ENCODE results near the gene ARHGEF28.
A peak's percentile ranks its signal among the peaks of the same experiment; 100 is the strongest.

The ARHGEF28 gene

GRCh38 chr5:73783828-73784227, 157.8 kb downstream of the ARHGEF28 start:
- DNase-seq, result no peak

DNA sequence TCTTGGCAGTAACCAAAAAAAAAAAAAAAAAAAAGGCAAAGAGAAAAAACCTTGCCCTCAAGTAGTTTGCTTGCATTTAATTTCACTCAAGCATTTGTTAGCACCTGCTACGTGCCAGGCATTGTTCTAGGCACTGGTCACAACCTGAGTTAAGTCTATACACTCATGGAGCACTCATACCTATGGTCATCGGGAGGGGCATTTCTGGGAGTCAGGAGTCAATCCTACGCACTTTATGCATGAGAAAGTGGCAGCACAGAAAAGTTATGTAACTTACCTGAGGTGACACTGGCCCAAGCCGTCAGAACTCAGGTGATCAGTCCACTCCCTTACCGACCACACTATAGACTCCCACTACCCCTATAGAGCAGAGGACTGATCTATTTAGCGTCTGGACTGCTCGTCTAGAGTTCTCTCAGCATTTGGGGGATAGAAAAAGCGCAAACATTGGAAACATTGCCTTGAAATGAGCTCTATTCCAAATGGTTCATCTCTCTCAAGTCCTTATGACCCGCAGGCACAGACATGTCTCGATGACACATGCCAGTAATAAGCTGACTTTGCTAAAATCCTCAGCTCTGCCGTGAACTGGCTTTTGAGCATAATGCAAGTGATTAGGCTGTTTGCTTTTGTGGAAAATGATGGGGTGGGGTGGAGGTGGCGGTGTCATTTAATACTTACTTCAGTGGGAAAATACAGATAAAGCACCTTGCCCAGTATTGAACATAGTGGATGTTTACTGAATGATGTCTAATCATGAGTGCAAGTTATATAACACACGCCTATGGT, 160.2 kb downstream of the ARHGEF28 start:
- DNase-seq, result no peak

GRCh38 chr5:73789851-73790281, 163.9 kb downstream of the ARHGEF28 start:
- no peak for DNase-seq

DNA sequence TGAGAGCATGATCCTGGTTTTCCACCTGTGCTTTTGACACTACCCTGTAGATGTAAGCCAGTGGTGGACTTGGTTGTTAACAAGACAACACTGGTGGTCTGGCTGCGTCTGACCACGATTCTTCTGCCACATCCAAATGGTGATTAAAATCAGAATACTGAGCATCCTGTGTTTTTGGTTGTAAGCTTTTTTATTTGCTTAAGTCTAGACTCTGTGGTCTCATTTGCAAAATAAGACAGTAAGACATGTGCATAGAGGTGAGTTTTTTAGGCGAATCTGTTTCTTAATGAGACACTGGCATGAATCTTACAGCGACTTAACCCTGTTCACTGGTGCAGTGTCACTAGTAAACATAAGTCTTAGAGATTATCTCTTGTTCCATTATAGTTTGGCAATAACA, 165.4 kb downstream of the ARHGEF28 start:
- no peak for DNase-seq

DNA sequence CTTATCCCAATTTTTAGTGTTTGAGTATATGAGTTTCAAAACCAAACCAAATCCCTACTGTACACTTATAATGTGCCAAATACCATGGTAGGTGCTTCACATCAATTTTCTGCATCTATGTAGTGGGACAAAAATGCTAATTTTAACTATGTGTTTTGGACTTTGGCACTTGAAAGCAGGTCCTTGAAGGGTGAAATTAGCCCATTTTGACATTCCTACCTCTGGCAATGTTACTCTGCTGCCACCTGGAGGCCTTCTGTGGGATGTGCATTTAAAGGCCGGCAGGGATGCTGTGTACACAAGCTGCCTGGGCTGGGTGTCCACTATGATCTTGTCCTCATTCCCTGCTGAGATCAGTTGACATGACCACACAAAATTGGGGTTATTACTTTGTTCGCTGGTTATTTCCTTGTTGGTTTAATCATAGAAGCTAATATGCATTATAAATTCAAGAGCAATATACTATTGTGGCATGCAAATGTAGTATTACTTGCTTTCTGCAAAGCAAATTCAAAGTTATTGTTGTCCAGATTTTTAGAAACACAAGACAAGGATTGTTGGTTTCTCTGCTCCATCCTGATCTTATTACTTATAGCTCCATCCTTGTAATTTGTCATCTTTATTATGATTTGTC, 166.8 kb downstream of the ARHGEF28 start:
- DNase-seq, result peak; percentile 61 to 67

GRCh38 chr5:73793911-73794310, 167.9 kb downstream of the ARHGEF28 start:
- DNase-seq, result no peak

- peak; percentile 25 to 31 for DNase-seq
These were observed 170.5 kb downstream of the ARHGEF28 start for GRCh38 chr5:73796164-73797131.

DNA sequence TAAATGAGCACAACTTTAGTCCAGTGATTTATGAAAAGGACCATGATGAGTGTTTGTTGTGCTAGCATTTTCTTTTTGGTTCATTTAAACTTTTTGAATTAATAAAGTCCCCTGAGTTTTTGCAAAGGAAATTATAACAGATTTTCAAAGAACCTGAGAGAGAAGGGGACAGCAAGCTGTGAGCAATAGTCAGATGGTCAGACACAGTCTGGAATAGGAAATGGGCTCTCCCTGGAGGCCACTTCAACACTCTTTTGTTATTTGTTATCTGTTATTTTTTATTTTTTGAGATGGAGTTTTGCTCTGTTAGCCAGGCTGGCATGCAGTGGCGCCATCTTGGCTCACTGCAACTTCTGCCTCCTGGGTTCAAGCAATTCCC, 171.1 kb downstream of the ARHGEF28 start:
- no peak for DNase-seq

DNA sequence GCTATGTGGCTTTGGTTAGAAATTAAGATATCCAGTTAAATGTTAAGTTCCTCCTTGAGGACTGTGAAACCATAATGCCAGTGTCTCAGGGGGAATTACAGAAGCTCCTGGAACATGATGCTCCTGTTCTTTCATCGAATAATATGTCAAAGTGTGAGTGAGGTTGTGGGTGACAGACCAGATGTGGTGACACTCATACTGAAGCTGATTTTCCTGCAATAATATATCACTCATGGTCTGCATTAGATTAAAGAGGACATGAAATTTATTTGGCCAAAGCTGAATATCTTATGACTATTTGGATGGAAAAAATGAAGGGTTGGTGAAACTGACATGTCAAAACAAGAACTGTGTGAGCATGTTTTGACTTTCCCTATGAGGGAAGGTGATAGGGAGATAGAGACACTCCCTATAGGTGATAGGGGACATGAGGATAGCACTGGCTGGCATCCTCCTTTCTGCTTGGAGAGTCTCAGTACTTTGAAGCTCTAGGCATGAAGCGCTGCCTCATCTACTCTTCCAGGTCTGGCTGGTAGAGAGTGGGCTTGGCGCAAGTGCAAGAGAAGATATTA, 173.5 kb downstream of the ARHGEF28 start:
- no peak for DNase-seq

- DNase-seq, result no peak
These were observed 175.7 kb downstream of the ARHGEF28 start for GRCh38 chr5:73801686-73802085.

GRCh38 chr5:73805449-73805848, 179.5 kb downstream of the ARHGEF28 start:
- no peak for DNase-seq

DNA sequence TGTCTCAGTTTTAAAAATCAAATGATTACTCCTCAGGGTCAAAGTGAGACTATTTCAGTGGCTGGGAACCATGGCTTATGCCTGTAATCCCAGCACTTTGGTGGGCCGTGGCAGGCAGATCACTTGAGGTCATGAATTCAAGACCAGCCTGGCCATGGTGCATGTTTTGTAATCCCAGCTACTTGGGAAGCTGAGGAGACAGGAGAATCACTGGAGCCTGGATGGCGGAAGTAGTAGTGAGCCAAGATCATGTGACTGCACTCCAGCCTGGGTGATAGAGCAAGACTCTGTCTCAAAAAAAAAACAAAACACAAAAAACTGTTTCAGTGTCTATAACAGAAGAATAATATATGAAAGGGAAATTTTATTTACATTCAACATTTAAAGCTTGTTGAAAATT, 182.9 kb downstream of the ARHGEF28 start:
- no peak for DNase-seq

GRCh38 chr5:73810429-73810828, 184.4 kb downstream of the ARHGEF28 start:
- DNase-seq, result no peak

- DNase-seq, result no peak
These were observed 186.5 kb downstream of the ARHGEF28 start for GRCh38 chr5:73812457-73812856.

- no peak for DNase-seq
These were observed 187.1 kb downstream of the ARHGEF28 start for GRCh38 chr5:73812962-73813588.

DNA sequence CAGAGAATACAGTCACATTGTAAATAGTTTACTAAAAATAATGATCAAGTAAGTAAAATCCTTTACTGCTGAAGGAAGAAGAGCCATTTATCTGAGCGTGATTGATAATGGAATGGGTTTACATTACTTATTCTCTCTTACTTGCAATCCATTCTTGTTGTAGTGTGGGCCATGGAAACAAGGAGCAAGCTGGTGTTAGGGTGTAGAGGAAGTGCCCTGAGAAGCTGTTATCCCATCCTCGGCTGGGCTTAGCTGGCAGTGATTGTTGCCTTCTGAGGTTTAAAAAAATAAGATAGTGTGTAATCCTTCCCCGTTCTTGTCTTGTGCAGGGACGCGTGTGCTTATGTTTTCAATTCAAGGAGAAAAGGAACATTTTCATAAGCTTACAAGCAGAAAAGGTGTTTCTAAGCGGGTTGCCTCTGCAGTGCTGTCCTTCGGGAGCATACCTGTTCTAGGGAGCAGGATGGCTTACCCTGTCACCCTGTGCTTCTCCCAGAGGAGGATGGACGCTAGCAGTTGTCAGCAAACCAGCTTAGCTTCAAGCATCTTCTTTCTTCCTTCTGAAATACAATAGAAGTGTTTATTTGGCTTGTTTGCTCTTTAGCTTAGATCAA, 188.3 kb downstream of the ARHGEF28 start:
- DNase-seq, result no peak

DNA sequence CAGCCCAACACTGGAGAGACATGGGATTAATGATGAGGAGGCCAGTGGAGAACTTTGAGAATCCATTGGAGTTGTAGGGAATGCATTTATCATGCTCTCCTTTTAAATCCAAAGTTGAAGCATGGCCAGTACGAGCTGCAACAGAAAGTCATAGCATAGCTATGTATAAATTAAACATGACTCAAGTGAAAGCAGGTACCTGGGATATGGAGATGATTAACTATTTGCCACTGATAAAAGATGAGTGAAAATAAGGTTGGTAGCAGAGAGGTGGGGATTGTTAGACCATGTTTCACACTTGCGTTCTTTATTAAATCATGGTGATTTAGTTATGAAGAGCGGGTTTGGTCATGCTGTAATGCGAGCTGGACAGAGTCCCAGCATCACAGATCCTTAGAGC, 189.6 kb downstream of the ARHGEF28 start:
- no peak for DNase-seq

DNA sequence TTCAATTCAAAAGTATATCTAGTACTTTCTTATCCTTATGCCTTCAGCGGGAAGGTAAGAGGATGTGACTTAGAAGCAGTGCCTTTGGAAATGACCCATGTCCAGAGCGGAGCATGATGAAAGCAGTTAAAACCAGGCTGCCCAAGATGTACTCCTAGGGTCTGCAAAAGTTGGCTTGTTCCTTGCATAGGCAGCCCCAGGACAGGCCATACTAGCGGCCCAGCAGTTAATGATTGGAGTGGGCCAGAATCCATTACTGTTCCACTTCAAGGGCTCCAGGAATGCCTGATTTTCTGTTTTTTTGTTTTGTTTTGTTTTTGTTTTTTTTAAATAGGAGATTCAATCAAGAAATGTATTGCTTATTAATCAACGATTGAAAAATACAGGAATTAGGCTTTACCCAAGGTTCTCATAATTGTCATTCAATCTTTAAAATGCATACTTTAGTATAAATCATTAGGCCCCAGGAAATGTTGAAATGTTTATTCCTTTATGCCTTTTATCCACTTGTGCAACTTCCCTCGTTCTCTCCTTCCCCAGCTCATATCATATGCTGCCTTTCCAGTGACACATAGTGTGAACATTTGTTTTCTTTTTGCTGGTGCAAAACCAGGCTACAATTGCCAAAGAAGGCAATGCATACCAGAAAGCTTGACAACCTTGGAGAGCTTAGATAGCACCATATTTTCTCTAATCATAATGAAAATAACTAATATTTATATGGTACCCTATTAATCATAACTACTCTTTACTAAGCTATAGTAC, 190.8 kb downstream of the ARHGEF28 start:
- DNase-seq, result no peak

- no peak for DNase-seq
These were observed 192.4 kb downstream of the ARHGEF28 start for GRCh38 chr5:73818357-73818756.

DNA sequence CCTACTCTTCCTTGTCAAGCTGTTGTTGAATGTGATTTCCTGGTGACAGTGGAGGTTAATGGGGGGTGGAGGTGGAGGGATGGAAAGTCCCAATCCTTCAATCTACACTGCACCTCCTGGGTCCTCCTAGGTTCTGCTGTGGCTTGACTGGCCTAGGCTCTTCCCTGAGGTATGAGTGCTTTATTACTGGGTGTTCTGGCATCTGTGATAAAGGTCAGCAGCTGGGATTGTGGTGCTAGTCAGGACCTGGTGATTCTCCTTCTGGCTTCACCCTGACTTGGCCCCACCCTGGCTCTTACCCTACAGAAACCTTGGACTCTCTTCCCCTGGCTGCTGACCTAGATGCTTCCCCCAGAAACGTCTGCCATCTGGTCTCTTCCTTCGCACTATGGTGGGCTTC, 194.3 kb downstream of the ARHGEF28 start:
- DNase-seq, result no peak

DNA sequence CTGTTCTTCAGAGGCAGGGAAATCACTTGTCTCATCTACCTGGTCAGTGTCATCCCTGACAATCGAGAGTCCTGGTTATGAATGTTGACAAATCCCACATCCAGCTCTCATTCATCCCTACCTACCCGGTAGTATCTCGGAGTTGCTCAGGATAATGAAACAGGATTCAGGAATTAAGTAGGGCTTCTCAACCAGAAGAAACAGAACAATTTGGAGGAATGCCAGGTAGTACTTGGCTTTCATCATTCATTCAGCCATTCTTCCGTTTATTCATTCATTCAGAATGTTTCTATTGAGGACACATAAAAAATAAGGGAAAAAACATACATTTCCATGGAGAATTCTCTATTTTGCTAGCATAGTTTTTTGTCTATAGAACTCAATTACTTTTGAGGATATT, 195.0 kb downstream of the ARHGEF28 start:
- no peak for DNase-seq

Data from CD4-positive, alpha-beta T cell treated with Interleukin-4 for 1 hour (primary cell).